Measurements from ENCODE around the gene ZFPL1.

The ZFPL1 gene

DNA sequence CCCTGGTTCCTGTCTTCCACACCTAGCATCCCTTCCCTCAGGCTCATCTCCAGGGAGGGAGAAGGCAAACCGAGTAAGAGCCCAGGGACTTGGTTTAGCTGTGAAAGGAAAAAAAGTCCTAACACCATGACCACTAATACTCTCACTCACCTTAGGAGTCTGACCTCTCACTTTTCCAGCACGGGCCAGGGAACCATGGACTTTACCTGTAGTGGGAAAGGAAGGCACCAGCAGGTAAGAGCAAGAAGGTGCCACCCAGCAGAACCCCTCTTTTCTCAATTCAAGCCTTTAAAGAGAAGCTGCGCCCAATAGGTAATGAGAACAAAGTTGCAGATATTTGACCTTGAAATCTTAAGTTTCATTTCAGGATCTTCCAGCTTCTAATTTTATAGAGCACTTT, 36.8 kb downstream of the ZFPL1 start:
- no CpG with 5 or more reads among the region's 3 CpGs for WGBS (ENCODE audit: insufficient coverage, insufficient read length)
- peaks cover 22% of the 10 kb centered on the region; the same call in 1 of the 2 replicates for H3K36me3 ChIP-seq (ENCODE audit: control insufficient read depth, insufficient read depth, low read length)
- no peaks in the 10 kb centered on the region for H3K9me3 ChIP-seq (ENCODE audit: control insufficient read depth, insufficient read depth, low read length)
- no peak overlapping the region for H3K27ac ChIP-seq (ENCODE audit: low read length)
- DNase-seq (ENCODE audit: low read depth, low spot score): no peak
- no peak overlapping the region for H3K4me3 ChIP-seq (ENCODE audit: low read length)
- no peaks in the 10 kb centered on the region for H3K27me3 ChIP-seq (ENCODE audit: control insufficient read depth, insufficient read depth, low read length)
- no peaks in the 10 kb centered on the region for H3K4me1 ChIP-seq (ENCODE audit: control insufficient read depth, insufficient read depth, low read length)

DNA sequence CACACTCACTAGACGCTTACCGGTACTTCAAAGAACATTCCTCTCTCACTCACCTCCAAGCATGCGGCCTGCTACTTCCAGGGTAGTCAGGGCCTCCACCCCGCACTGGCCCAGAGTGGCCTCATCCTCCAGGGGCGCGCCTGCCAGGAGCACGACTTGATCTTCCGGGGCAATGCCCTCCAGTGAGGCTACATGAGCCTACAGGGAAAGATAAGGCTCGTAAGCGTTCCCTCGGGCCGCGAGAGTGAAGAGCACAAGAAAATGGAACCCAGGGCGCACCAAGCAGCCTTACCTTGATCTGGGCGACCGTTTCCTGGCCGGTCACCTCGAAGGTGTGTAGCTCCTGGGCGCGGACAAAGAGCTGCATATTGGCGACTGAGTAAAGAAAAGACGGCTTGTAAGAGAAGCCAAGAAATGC, 37.4 kb downstream of the ZFPL1 start:
- Histone ChIP-seq H3K4me1 (ENCODE audit: control insufficient read depth, insufficient read depth, low read length) (no peaks in the 10 kb centered on the region), H3K9me3 (ENCODE audit: control insufficient read depth, insufficient read depth, low read length) (no peaks in the 10 kb centered on the region), H3K4me3 (ENCODE audit: low read length) (peak overlapping the region; percentile 87), H3K27ac (ENCODE audit: low read length) (no peak overlapping the region), H3K27me3 (ENCODE audit: control insufficient read depth, insufficient read depth, low read length) (no peaks in the 10 kb centered on the region), H3K36me3 (ENCODE audit: control insufficient read depth, insufficient read depth, low read length) (peaks cover 26% of the 10 kb centered on the region; the same call in 1 of the 2 replicates)
- no peak for DNase-seq (ENCODE audit: low read depth, low spot score)
- WGBS (ENCODE audit: insufficient coverage, insufficient read length): no CpG with 5 or more reads among the region's 22 CpGs

DNA sequence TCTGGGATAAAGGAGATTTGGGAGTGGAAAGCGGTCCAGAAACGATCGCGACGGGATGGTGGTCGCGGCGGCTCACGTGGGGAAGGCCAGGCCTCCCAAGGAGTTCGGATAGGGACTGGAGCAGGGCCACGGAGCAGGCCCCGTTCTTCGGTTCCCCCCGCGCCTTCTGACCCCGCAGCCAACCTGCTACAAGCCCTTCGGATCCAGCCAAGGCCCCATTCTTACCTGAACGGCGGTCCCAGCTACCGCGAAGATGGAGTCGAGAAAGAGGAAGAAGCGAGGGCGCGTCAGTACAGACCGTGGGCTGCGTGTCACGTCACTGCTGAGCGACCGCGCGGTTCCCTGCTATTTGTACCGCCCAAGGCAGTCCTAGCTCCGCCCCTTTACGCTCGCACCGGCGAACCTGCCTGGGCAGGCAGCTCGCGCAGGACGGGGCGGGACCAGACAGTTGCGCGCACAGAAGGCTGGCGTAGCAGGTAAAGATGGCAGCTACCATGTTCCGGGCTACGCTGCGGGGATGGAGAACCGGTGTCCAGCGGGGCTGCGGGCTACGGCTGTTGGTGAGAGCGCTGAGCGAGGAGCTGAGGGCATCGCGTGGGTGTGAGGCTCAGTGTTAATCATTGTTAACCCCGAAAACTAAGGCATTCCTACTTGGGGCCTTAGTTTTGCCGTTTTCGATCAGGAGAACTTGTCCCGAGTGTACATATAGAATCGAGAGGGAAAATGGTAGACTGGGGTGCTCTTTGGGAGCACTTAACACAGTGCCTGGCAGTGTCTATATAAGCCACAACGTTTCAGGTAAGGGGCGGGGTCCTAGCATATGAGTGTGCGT, 38.1 kb downstream of the ZFPL1 start, which contains the start of the genes FAU and MRPL49:
TSS of gene FAU (minus strand) at position 270 of the 832 bp plus-strand sequence. CDS start 321 bp downstream, outside the sequence.
TSS of gene MRPL49 (plus strand) at position 457 of the 832 bp plus-strand sequence. CDS start at position 483, 26 bp downstream.
- H3K4me1 ChIP-seq (ENCODE audit: control insufficient read depth, insufficient read depth, low read length): no peaks in the 10 kb centered on the region
- peaks cover 31% of the 10 kb centered on the region; the same call in 1 of the 2 replicates for H3K36me3 ChIP-seq (ENCODE audit: control insufficient read depth, insufficient read depth, low read length)
- DNase-seq (ENCODE audit: low read depth, low spot score): peak; percentile 98
- peak within 1 kb of the TSS; percentile 87 for H3K4me3 ChIP-seq (ENCODE audit: low read length)
- no CpG with 5 or more reads among the region's 64 CpGs for WGBS (ENCODE audit: insufficient coverage, insufficient read length)
- no peaks in the 10 kb centered on the region for H3K27me3 ChIP-seq (ENCODE audit: control insufficient read depth, insufficient read depth, low read length)
- no peak within 1 kb of the TSS for H3K27ac ChIP-seq (ENCODE audit: low read length)
- H3K9me3 ChIP-seq (ENCODE audit: control insufficient read depth, insufficient read depth, low read length): no peaks in the 10 kb centered on the region

DNA sequence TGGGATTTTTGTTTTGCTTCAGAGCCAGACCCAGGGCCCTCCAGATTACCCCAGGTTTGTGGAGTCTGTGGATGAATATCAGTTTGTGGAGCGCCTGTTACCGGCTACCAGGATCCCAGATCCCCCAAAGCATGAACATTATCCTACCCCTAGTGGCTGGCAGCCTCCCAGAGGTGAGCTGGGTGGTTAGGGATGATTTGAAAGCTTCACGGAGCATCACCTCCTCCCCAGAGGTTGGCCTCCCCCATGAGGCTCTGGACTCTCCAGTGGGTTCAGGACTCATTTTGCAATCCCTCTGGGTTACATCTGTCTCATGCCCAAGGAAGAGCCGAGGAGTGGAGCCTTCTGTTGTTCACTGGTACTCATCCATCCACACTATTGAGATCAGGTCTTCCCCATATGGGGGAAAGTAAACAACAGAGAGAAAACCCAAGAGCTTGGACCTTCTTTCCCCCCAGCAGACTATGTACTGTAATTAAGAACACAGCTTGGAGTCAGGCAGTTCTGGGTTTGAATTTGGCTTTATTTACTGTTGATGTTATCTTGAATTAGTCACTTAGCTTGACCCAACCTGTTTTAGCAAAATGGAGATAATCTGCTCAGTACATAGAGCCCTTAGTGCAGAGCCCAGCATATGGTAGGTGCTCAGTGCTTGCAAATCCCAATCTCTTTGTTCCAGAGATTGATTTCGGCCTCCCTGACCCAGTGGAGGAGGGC, 40.6 kb downstream of the ZFPL1 start:
- Histone ChIP-seq H3K4me3 (ENCODE audit: low read length) (no peak overlapping the region), H3K27ac (ENCODE audit: low read length) (no peak overlapping the region), H3K36me3 (ENCODE audit: control insufficient read depth, insufficient read depth, low read length) (peaks cover 41% of the 10 kb centered on the region), H3K9me3 (ENCODE audit: control insufficient read depth, insufficient read depth, low read length) (no peaks in the 10 kb centered on the region), H3K27me3 (ENCODE audit: control insufficient read depth, insufficient read depth, low read length) (no peaks in the 10 kb centered on the region), H3K4me1 (ENCODE audit: control insufficient read depth, insufficient read depth, low read length) (no peaks in the 10 kb centered on the region)
- no peak for DNase-seq (ENCODE audit: low read depth, low spot score)
- WGBS (ENCODE audit: insufficient coverage, insufficient read length): no CpG with 5 or more reads among the region's 5 CpGs

DNA sequence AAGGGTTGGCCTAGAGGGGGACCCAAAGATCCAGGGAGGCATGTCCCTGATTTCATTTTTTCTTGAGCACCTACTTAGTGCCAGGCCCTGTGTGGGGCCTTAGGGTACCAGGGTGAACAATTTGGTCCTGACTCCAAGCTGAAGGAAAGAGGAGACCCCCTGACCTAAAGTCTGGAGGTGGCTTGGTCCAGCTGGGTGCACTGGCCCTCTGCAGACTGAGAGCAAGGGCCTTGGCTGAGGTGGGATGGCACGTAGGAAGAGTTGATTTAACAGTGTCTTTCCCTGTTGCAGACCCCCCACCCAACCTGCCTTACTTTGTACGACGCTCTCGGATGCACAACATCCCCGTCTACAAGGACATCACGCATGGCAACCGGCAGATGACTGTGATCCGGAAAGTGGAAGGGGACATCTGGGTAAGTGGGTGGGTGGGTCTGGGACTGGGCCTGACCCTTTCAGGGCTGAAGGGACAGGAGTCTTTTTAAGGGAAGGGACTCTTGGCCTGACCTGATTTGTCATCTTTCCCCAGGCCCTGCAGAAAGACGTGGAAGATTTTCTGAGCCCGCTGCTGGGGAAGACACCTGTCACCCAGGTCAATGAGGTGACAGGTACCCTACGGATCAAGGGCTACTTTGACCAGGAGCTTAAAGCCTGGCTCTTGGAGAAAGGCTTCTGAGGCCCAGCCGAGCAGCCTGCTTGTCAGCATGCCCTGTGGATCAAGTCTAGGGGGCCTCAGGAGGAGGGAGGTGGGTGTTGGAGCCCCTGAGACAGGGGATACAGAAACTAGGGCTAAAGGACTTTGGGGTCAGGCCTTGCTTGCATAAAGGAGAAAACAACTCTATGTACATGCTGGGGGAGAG, 41.4 kb downstream of the ZFPL1 start:
- H3K9me3 ChIP-seq (ENCODE audit: control insufficient read depth, insufficient read depth, low read length): no peaks in the 10 kb centered on the region
- no peak overlapping the region for H3K27ac ChIP-seq (ENCODE audit: low read length)
- DNase-seq (ENCODE audit: low read depth, low spot score): no peak
- H3K27me3 ChIP-seq (ENCODE audit: control insufficient read depth, insufficient read depth, low read length): no peaks in the 10 kb centered on the region
- no CpG with 5 or more reads among the region's 12 CpGs for WGBS (ENCODE audit: insufficient coverage, insufficient read length)
- H3K36me3 ChIP-seq (ENCODE audit: control insufficient read depth, insufficient read depth, low read length): peaks cover 39% of the 10 kb centered on the region
- H3K4me3 ChIP-seq (ENCODE audit: low read length): no peak overlapping the region
- no peaks in the 10 kb centered on the region for H3K4me1 ChIP-seq (ENCODE audit: control insufficient read depth, insufficient read depth, low read length)

DNA sequence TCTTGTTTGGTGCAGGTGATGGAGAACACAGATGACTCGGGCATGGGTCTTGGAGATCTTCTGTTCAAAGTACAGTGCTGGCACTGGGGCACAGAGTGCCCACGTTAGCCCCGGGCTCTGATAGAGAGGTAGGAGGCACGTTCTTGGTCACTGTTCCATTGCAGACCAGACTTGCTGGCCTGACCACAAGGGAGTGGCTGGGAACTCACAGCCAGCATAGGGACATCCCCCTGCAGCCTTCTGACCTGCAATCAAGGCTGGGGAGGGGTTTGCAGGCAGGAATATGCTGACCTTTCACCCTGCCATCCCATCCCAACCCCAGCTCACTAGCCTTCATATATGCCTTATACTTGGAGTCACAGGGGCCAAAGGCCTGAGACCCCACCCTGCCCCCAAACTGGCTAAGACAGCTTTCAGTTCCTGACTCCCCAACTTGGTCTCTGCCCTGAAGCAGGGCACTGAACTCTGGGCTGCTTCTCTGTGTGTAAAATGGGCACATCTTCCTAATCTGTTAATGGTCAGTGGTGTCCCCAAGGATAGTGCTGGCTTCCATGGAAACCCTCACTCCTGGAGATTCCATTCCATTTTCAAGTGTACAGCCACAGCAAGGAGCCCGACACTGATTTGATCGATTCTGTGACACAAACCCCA, 42.7 kb downstream of the ZFPL1 start:
- Histone ChIP-seq H3K36me3 (ENCODE audit: control insufficient read depth, insufficient read depth, low read length) (peaks cover 46% of the 10 kb centered on the region), H3K27me3 (ENCODE audit: control insufficient read depth, insufficient read depth, low read length) (no peaks in the 10 kb centered on the region), H3K27ac (ENCODE audit: low read length) (no peak overlapping the region), H3K9me3 (ENCODE audit: control insufficient read depth, insufficient read depth, low read length) (no peaks in the 10 kb centered on the region), H3K4me3 (ENCODE audit: low read length) (no peak overlapping the region), H3K4me1 (ENCODE audit: control insufficient read depth, insufficient read depth, low read length) (no peaks in the 10 kb centered on the region)
- no peak for DNase-seq (ENCODE audit: low read depth, low spot score)
- WGBS (ENCODE audit: insufficient coverage, insufficient read length): no CpG with 5 or more reads among the region's 6 CpGs

DNA sequence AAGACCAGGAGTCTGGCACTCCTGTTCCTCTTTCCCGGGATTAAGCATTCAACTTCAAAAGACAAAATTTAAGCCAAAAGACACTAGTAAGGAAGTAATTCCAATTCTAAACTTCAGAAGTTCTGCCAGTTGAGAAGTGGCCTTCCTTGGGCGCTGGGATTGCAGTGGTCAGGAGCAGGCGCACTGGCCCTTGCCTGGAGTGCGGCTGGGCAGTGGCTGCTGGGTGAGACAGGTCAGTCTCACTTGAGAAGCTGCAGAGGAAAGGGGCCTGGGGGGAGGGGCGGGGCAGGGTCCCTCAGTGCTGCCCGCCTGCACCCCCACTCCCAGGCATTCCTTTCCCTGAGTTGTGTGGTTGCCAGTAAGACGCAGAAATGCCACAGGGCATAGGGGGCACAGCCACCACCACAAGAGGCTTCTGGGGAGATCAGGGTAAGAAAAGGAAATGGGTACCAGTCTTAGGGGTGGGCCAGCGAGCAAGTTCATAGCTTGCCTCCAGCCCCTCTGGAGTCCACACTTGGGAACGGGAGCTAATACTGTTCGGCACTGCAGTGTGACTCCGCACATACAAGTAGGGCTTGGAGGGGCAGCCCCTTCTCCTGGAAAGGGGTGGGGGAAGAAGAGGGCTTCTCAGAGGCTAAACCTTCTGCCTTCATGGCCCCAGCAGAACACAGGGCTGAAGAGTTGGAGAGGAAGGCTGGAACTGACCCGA, 43.6 kb downstream of the ZFPL1 start:
- no CpG with 5 or more reads among the region's 12 CpGs for WGBS (ENCODE audit: insufficient coverage, insufficient read length)
- Histone ChIP-seq H3K9me3 (ENCODE audit: control insufficient read depth, insufficient read depth, low read length) (no peaks in the 10 kb centered on the region), H3K4me3 (ENCODE audit: low read length) (no peak overlapping the region), H3K4me1 (ENCODE audit: control insufficient read depth, insufficient read depth, low read length) (no peaks in the 10 kb centered on the region), H3K27ac (ENCODE audit: low read length) (no peak overlapping the region), H3K36me3 (ENCODE audit: control insufficient read depth, insufficient read depth, low read length) (peaks cover 49% of the 10 kb centered on the region), H3K27me3 (ENCODE audit: control insufficient read depth, insufficient read depth, low read length) (no peaks in the 10 kb centered on the region)
- no peak for DNase-seq (ENCODE audit: low read depth, low spot score)

DNA sequence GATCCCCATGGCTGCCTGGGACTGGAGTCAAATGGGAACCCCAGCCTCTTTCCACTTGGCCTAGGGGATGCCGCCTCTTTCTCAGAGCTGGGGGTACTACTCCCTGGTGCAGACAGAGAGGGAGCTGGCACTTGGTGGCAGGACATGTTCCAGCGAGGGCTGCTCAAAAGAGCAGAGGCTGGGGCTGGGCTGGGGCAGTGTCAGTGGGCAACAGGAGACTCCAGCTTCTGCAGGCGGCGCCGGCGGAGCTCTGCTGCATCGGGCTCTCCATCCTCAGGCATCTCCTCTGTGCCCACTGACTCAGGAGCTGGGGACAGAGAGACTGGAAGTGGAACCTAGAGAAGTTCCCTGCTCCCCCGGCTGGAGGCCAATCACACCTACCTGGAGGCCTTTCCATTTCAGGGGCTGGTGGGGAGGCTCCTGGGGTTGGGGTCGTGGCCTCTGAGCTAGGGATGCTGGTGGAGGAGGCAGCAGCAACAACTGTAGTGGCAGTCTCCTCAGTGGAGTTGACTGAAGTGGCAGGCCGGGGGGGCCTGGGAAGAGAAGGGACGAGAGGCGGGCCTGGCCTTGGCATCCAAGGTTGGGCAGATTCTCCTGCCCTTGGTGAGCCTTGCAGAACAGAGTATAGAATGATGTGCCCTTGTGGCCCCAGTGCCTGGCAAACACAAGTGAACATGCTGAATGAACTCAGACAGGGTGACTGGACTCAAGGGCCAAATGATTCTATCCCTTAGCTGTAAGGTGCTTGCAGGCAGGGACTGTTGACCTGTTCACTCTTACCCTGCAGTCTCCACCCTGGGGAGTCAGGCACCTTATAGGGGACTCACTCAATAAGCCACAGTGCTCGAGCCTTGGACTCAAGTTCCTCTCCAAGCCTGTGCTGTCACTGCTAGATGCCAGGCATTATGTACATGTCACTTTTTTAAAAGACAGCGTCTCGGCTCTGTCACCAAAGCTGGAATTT, 44.4 kb downstream of the ZFPL1 start:
- peaks cover 49% of the 10 kb centered on the region for H3K36me3 ChIP-seq (ENCODE audit: control insufficient read depth, insufficient read depth, low read length)
- H3K4me1 ChIP-seq (ENCODE audit: control insufficient read depth, insufficient read depth, low read length): peaks cover 2% of the 10 kb centered on the region; the same call in 1 of the 2 replicates
- no peaks in the 10 kb centered on the region for H3K9me3 ChIP-seq (ENCODE audit: control insufficient read depth, insufficient read depth, low read length)
- no peak overlapping the region for H3K27ac ChIP-seq (ENCODE audit: low read length)
- no peaks in the 10 kb centered on the region for H3K27me3 ChIP-seq (ENCODE audit: control insufficient read depth, insufficient read depth, low read length)
- WGBS (ENCODE audit: insufficient coverage, insufficient read length): no CpG with 5 or more reads among the region's 15 CpGs
- no peak for DNase-seq (ENCODE audit: low read depth, low spot score)
- no peak overlapping the region for H3K4me3 ChIP-seq (ENCODE audit: low read length)

All from iPS DF 6.9 (cell line).